Inferior parietal cortex (tissue), 1 donor: ENCODE data around the gene DST.

Experiments used
- DNase-seq: peaks from one replicate; pipeline ENCODE4 v3.0.0-alpha.2; 2016; ENCODE audit errors: extremely low spot score

DST gene

DNA sequence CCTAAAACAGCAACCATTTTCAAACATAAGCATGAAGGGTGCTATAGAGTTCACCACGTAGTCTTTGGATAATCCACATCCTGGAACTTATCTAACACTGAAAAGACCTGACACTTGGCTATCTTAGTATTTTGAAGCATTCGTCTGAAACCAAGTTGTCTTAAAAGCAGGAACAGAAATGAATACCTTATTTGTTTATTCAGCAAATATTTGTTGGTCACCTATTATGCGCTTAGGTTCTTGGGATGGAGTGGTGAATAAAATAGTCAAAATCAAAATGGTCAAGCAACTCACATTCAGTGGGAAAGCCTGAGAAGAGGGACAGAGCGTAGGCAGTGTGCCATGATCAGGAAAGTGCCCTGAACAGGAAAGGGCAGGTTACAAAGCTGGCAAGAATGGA, 206.9 kb downstream of the DST start:
- no peak for DNase-seq

DNA sequence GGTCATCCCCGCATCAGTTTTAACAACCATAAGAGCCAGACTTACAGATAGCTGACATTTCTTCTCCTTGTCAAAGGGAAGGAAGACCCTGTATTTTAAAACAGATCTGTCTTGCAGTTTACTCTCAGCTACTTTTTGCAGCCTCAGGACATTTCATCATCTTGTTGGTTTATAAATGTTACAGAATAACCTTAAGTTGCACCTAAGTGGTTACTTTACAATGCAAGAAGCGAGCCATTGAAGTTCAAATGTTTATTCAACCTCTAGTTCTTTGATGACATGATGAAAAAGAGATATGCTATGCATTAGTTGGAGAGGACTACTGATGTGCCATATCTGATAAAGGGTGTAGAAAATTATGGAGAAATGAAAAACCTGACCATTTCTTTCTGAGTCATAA, 207.4 kb downstream of the DST start:
- no peak for DNase-seq

DNA sequence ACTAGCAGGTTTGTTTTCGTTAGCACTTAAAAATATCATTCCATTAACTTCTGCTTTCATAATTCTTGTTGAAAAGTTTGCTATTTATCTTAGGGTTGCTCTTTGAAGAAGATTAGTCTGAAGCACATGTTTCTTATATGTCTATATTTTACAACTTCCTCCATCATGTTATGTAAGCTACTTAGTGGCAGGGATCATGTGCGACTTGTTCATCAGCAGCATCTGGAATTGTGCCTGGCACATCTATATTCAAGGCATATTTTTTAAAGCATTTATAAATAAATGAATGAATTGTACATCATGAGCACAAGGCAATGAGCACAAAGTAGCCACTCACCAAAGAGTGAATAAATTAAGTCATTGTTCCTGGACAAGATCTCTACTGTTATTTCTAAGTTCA, 208.1 kb downstream of the DST start:
- DNase-seq = no peak

DNA sequence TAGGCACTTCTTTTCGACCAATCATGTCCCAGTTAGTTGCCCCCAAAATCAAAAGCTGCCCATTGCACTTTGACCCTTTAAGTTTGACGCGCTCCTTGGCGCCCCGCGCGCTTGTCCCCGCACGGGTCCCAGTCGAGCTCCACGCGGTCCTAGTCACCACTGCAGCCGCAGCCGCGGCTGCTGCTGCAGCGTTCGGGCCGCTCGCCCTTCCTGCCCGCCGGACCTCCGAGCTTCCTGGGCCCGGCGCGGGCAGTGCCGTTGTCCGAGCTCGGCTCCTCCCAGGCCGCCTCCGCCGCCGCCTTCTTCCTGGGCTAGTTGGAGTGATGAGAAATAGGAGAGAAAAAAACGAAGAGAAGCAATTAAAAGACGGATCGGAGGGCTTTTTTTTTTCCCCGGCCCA, 209.6 kb downstream of the DST start:
- DNase-seq = no peak

DNA sequence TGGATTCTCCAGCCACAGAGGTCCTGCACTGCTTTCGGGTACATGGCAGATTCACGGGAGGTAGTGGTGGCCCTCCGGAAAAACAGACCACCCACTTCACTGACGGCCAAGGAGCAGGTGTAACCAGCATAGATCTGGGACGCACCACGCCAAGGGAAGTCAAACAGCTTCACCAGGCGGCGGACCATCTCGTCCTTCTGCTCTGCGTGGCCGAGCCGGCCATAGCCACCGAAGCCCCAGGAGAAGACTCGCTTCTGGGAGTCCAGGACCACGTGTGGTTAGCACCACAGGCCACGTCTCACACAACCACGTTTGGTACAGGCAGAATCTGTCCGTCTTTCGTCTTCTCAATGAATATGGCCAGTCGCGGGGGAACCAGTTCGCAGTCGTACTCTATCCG, 210.5 kb downstream of the DST start:
- no peak for DNase-seq

DNA sequence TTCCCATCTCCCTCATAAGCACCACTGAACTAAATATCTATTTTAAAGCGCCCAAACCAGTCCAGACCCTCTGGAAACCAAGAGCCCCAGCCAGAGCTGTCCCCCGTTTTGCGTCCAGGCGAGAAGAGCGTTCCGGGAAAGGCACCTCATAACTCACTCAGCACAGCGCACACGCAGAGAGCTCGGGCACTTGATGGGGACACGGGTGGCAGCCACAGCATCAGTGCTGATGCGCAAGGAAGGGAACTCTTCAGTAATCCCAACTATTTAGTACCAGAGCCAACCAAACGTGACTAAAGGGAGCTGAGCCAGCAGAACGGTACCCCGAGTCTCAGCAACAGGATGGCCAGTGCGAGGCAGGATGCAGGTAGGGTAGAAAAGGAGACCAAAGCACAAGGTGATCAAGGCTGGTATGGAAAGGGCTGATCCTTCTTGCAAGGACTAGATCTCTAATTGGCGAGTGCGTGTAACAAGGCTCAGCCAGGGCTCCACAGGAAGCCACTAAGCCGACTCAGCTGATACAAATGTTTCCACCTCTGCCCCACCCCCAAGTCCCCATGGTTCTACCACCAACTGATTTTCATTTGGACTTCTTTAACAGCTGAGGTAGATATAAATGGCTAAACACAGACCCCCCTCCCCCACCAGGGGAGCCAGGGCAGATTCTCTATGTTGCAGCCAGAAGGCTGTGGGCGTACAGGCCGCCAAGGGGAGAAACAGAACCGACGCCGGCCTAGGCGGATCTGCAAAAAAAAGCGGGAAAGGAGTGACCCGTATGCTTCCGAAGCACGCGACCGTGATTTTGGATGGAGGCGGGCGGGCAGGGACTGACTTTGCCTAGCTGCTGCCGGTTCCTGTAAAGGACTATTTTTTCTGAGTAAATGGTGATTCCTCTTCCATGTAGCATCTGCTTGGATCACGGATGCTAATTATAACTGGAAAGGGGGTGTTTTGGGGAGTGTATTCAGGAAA, 211.8 kb downstream of the DST start:
- no peak for DNase-seq

DNA sequence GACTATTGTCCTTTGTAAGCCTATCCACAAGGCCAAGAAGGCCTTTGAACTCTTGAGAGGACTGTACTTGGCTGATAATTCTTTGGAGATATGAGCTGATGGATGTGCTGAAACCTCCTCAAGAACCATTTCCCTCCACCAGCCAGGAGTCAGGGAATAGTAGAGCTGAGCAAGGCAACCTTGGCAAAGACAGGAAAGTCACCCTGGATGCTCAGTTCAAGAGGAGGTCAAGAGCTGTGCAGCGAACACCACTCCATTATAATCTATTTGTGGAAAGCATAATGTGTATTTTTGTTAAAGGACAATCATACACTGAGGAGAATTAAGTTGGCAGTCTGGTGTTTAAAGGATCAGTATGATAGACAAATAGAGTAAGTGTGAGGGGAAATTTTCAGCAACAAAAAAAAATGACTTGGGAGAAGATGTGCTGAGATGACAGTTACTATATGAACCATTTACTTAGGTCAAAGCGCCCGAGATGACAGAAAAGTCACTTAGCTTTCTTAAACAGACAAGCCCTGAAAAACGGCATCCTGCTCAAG, 218.1 kb downstream of the DST start:
- no peak for DNase-seq

DNA sequence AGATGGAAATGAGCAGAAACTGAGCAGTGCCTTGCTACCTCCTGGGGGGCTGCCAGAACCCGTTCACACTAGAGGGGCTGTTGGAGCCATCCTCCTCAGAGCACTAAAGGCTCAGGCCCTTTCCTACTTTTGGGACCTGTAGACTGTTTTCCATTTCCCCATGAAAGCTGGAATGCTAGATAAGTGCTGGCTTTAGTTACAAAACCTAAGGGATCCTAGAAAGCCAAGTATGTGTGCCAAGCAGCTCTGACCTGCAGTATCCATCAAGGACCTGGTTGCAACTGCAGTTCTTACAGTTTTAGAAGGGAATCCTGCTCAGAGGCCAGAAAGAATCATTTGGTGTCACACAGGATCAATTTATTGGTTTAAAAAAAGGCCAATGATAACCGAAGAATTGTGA, 218.6 kb downstream of the DST start:
- DNase-seq = no peak

DNA sequence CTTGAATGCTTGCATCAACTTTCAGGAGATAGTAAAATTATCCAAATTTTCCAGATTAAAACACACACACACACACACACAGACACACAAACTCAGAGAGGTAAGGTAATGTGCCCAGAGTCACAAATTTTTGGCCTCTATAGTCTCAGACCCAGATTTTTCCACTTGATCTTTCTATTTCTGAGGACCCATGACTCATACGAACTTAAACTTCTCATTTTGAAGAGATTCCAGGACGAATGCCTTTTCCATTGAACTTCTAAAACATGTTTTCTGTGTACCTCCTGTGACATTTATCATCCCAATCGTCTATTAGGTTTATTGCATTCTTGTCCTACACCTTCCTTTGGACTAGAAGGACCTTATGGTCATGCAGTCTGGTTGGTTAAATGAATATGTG, 222.4 kb downstream of the DST start:
- no peak for DNase-seq

DNA sequence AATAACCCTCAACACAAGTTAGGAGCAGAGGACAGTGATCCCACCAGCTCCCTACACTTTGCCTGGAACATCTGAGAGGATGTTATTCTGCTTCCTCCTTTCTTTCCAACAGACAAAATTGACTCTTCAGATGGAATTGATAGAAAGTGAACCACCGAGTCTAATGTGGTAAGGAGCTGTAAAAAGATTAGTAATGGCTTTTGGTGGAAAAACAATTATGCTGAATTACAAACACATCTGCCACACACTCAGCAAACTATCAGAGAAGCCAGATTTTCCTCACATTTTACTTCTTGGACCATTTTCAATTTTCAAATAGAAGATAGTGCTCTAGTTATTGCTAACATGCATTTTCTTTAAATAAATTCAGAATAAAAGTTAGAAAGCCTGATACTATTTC, 223.5 kb downstream of the DST start:
- no peak for DNase-seq

DNA sequence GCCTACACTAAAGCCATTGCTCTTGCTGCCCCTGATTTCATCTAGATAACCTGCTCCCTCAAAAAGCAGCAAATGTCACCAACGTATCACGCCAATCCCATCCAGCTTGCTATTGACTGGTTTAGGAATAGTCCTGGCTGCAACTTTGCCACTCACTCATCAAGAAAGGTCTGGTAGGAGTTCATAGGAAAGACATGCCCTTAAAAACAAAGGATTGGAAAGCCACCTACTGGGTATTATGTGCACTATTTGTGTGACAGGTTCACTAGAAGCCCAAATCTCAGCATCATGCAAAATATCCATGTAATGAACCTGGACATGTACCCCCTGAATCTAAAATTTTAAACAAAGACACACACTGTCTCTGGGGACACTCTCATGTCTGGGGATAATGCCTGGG, 224.9 kb downstream of the DST start:
- DNase-seq = no peak

DNA sequence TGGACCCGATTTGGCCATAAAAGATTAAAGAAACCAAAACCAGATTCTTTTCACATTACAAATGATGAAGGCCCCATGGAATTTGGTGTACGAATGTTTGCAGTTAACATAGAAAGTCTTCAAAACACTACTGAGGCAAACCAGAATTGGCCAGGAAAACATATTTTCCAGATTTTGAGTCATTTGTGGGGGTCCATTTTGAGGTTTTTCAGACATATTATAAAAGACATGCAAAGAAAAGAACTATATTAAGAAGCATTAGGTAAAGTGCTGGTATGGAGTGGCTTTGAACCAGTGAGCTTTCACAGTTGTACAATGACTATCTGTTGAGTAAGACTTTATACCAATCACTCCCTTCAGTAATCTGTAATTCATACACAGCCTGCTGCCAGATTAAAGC, 226.4 kb downstream of the DST start:
- DNase-seq = no peak

DNA sequence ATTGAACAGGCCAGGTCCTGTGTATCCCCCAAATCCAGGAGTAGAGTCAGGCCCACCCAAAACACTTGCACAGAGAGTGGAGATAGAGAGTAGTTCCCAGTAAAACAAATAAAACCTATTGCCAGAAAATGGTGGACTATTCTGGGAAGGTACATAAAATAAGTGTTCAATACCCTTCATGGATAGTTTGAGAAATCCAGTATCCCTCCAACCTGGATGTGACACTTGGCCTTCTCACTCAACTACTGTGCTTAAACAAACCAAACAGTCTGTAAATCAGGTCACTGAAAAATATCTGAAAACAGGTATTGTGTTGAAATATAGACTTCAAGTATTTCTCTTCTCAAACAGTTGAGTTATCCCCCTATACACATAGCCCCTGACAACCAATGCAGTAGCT, 233.7 kb downstream of the DST start:
- no peak for DNase-seq
